Panc1 (cell line): ENCODE measurements around the gene NOTO. TPM values are rescaled to one million over a fixed set of nuclear protein-coding genes. Genes with fewer than 3 reads are reported as not detected.

Experiments used
- ATAC-seq: fragments of 200-7000 bp; cut with Tn5 transposase; 2 replicates; pipeline ENCODE4 v1.9.1; 2020; ENCODE audit warnings: mild to moderate bottlenecking, moderate library complexity
- BruUV-seq: library from RNA; stranded (reverse); fragments of 400-500 nt; replicated peaks from 2 replicates; lab custom pipeline; 2021; lab: Mats Ljungman, UMichigan
- CTCF ChIA-PET: fragments of 300-600 bp; sonication (Branson Sonifier 250); formaldehyde crosslinking; loops from one replicate; lab custom pipeline; 2022; ENCODE audit warnings: antibody characterized with exemption; lab: Charles Lee
- POLR2A ChIA-PET: fragments of 300-600 bp; sonication (Branson Sonifier 250); formaldehyde crosslinking; loops from one replicate; lab custom pipeline; 2022; ENCODE audit warnings: antibody characterized with exemption; lab: Charles Lee
- DNase-seq: peaks from one replicate; pipeline ENCODE4 v3.0.0-alpha.2; 2010; ENCODE audit warnings: low read depth, low spot score
- H3K27ac ChIP-seq: 2 replicates; pipeline ENCODE4 v1.5.1; 2011; ENCODE audit warnings: mild to moderate bottlenecking, low read length, inconsistent platforms
- H3K27me3 ChIP-seq: fragments of 200-500 bp; sonication (Bioruptor generic); 2 replicates; pipeline ENCODE4 v1.6.0; 2014; ENCODE audit warnings: low read length, inconsistent platforms; ENCODE audit not compliant: control insufficient read depth, insufficient read depth
- H3K36me3 ChIP-seq: fragments of 200-500 bp; sonication (Bioruptor generic); 2 replicates; pipeline ENCODE4 v1.5.1; 2014; ENCODE audit warnings: inconsistent platforms, mild to moderate bottlenecking, low read length, moderate library complexity; ENCODE audit not compliant: control insufficient read depth, insufficient read depth
- H3K4me1 ChIP-seq: 2 replicates; pipeline ENCODE4 v1.5.1; 2011; ENCODE audit warnings: inconsistent platforms, mild to moderate bottlenecking, low read length, moderate library complexity; ENCODE audit not compliant: control insufficient read depth, insufficient read depth
- H3K4me3 ChIP-seq, 2 experiments: 2 replicates each; pipeline ENCODE4 v1.5.1; 2011 to 2012; ENCODE audit warnings: low read depth in 2 of 2, low read length in 2 of 2, mild to moderate bottlenecking in 2 of 2, inconsistent platforms in 1 of 2, moderate library complexity in 1 of 2
- H3K9me3 ChIP-seq: fragments of 200-500 bp; sonication (Bioruptor generic); 2 replicates; pipeline ENCODE4 v1.5.1; 2014; ENCODE audit warnings: low read depth, mild to moderate bottlenecking, inconsistent platforms, low read length, moderate library complexity; ENCODE audit not compliant: control insufficient read depth, insufficient read depth
- CTCF ChIP-seq: fragments of 450-650 bp; IDR thresholded peaks from 2 replicates; pipeline ENCODE4 v1.5.1; 2017; ENCODE audit warnings: mild to moderate bottlenecking
- POLR2AphosphoS5 ChIP-seq: IDR thresholded peaks from 2 replicates; pipeline ENCODE4 v1.6.1; 2012; ENCODE audit warnings: mild to moderate bottlenecking, low read depth, low read length, moderate library complexity
- REST ChIP-seq, 2 experiments: IDR thresholded peaks; 2 replicates each; pipeline ENCODE4 v1.6.1; 2011 to 2012; ENCODE audit warnings: low read depth in 2 of 2, control low read depth in 1 of 2, low read length in 1 of 2, mild to moderate bottlenecking in 1 of 2, moderate library complexity in 1 of 2; ENCODE audit not compliant: insufficient read depth in 1 of 2
- SIN3A ChIP-seq: IDR thresholded peaks from 2 replicates; pipeline ENCODE4 v1.6.1; 2012; ENCODE audit warnings: low read depth, mild to moderate bottlenecking, low read length, moderate library complexity, borderline replicate concordance; ENCODE audit not compliant: insufficient read depth
- TCF7L2 ChIP-seq: IDR thresholded peaks from 2 replicates; pipeline ENCODE4 v1.6.1; 2011; ENCODE audit warnings: mild to moderate bottlenecking, low read depth, low read length, inconsistent platforms
- in situ Hi-C: cut with HindIII; loops from 2 replicates; pipeline ENCODE4 v1.10.0; 2016; ENCODE audit warnings: low sequenced_read_pairs, low pct_unique_long_range_greater_than_20kb
- intact Hi-C: fragments of 100-400 bp; cut with micrococcal nuclease; formaldehyde crosslinking; loops from one replicate; pipeline ENCODE4 v1.10.0; 2022; ENCODE audit not compliant: unreplicated experiment
- total RNA-seq: library from RNA; stranded (reverse); gene quantifications from one replicate; pipeline ENCODE4 v1.2.1, GENCODE V29; 2021; ENCODE audit not compliant: unreplicated experiment

Gene NOTO
- total RNA-seq, 1 experiment from 2014 or later, result 0.08 TPM

DNA sequence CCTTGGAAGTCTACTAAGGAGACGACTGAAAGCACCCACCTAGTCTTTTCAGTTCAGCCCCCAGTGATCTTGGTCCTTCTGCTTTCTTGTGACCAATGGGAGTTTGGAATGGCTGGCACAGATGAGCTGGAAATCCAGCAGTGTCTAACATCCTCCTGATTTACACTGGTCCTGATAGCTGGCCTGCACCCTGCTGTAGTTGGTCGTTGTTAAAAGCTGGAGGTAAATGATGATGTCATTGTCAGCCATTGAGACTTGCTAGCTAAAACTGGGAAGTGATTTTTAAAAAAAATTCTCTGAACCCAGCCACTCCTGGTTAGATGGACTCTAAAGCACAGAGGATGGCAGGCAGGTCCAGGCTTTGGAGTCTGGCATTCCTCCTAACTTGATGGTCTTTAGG, 51.0 kb downstream of the NOTO start:
- TF ChIP-seq REST (IDR thresholded peaks at IDR 0.05; ENCODE audit: insufficient read depth in 1 of 2, low read depth in 2 of 2, low read length in 1 of 2) (no peak), TCF7L2 (no peak)
- no peak overlapping the region for H3K27ac ChIP-seq
- no peaks in the 10 kb centered on the region for H3K4me1 ChIP-seq
- BruUV-seq, result no TSS peak
- intact Hi-C loops, result no loop called here
- CTCF ChIA-PET, result no interaction called here
- H3K9me3 ChIP-seq, result no peaks in the 10 kb centered on the region
- in situ Hi-C loops, result no loop called here
- H3K36me3 ChIP-seq, result peaks cover 18% of the 10 kb centered on the region
- POLR2A ChIA-PET, result no interaction called here
- no peak for ATAC-seq
- H3K4me3 ChIP-seq, result no peak overlapping the region
- no peaks in the 10 kb centered on the region for H3K27me3 ChIP-seq
- no peak for DNase-seq

- BruUV-seq, result no TSS peak
- POLR2A ChIA-PET, result interaction anchor here (0.6 to 1.2 kb wide), 2 partner anchors 21 to 70 kb away, joined by 4 to 10 read pairs; partner anchors contain the start of gene PRADC1
- no peak for ATAC-seq
- Histone ChIP-seq H3K4me1 (no peaks in the 10 kb centered on the region), H3K27me3 (no peaks in the 10 kb centered on the region), H3K36me3 (peaks cover 15% of the 10 kb centered on the region), H3K4me3 (no peak overlapping the region), H3K27ac (no peak overlapping the region), H3K9me3 (no peaks in the 10 kb centered on the region)
- CTCF ChIA-PET, result no interaction called here
- DNase-seq, result no peak
- in situ Hi-C loops (no loop called here), intact Hi-C loops (no loop called here)
- TF ChIP-seq POLR2AphosphoS5 (no peak), TCF7L2 (no peak), SIN3A (no peak), CTCF (no peak), REST (IDR thresholded peaks at IDR 0.05; ENCODE audit: insufficient read depth in 1 of 2, low read depth in 2 of 2, low read length in 1 of 2) (no peak)
Measured at GRCh38 chr2:73253901-73254300, 51.5 kb downstream of the NOTO start.
